Peyer's patch (tissue), 4 donors: ENCODE results near the gene CDH26. TPM values are rescaled to one million over a fixed set of nuclear protein-coding genes. Genes with fewer than 3 reads are reported as not detected.

Experiments
- DNase-seq, 3 donors: peaks; one replicate each; pipeline ENCODE4 v3.0.0-alpha.2; 2017 to 2019
- H3K27ac ChIP-seq, 4 donors: fragments of 200-600 bp; sonication (generic); one replicate each; pipeline ENCODE4 v1.5.1; 2016 to 2019
- H3K27me3 ChIP-seq, 2 donors: fragments of 200-600 bp; sonication (generic); one replicate each; pipeline ENCODE4 v1.5.1; 2019
- H3K36me3 ChIP-seq, 3 donors: fragments of 200-600 bp; sonication (generic); one replicate each; pipeline ENCODE4 v1.5.1; 2016 to 2019
- H3K4me1 ChIP-seq, 4 donors: fragments of 200-600 bp; sonication (generic); one replicate each; pipeline ENCODE4 v1.5.1; 2016 to 2019
- H3K4me3 ChIP-seq, 4 donors: fragments of 200-600 bp; sonication (generic); 1 replicate in 3 of 4; 2 replicates in 1 of 4; pipeline ENCODE4 v1.5.1; 2016 to 2019; ENCODE audit warnings: mild to moderate bottlenecking in 1 of 4
- H3K9me3 ChIP-seq, 4 donors: fragments of 200-600 bp; sonication (generic); one replicate each; pipeline ENCODE4 v1.5.1; 2016 to 2019; ENCODE audit warnings: mild to moderate bottlenecking in 1 of 4
- POLR2A ChIP-seq, 2 donors: fragments of 450-650 bp; IDR thresholded peaks; one replicate each; pipeline ENCODE4 v1.5.1; 2017; ENCODE audit warnings: antibody characterized with exemption in 2 of 2, mild to moderate bottlenecking in 2 of 2, moderate library complexity in 2 of 2
- total RNA-seq, 4 donors: library from RNA; depleted of rRNA; stranded (reverse); fragments of >200 nt; gene quantifications; one replicate each; pipeline ENCODE4 v1.1.0, GENCODE V29; 2016
- TF ChIP-seq, protein P1 (sequence below), 6 experiments: fragments of 450-650 bp in 4 of 6; fragments of 200-600 bp in 2 of 6; sonication (generic) in 1 of 6; IDR thresholded peaks; one replicate each; pipeline ENCODE4 v1.5.1; 2017 to 2019; ENCODE audit warnings: antibody characterized with exemption in 6 of 6, mild to moderate bottlenecking in 3 of 6, moderate library complexity in 1 of 6

Gene CDH26
- total RNA-seq, 4 donors from 2014 or later, result 0.88 to 9.8 (median 2.1) TPM

DNA sequence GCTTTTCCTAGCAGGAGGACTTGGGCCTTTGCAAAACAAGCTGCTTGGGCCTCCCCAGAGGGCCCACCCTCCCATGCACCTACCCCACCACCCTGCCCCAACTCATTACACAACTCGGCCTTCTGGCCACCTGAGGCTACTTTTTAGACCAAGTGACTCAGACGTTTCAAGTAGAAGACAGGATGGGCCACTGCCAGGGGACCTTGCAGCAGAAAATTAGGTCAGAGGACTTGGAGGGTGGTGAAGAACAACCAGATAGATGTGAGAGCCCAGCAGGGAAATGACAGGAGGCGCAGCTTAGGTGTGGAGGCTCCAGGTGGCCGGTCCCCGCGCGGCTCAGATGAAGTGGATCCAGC lies 19.5 kb upstream of the CDH26 start:
- H3K27ac ChIP-seq, result peak overlapping the region in 1 of 4 donors; percentile 93
- peaks cover 0 to 35% (median 14%) of the 10 kb centered on the region in 4 donors for H3K4me1 ChIP-seq
- peak overlapping the region in 2 of 4 donors; percentile 64 to 80 for H3K4me3 ChIP-seq
- TF ChIP-seq, protein P1, sequence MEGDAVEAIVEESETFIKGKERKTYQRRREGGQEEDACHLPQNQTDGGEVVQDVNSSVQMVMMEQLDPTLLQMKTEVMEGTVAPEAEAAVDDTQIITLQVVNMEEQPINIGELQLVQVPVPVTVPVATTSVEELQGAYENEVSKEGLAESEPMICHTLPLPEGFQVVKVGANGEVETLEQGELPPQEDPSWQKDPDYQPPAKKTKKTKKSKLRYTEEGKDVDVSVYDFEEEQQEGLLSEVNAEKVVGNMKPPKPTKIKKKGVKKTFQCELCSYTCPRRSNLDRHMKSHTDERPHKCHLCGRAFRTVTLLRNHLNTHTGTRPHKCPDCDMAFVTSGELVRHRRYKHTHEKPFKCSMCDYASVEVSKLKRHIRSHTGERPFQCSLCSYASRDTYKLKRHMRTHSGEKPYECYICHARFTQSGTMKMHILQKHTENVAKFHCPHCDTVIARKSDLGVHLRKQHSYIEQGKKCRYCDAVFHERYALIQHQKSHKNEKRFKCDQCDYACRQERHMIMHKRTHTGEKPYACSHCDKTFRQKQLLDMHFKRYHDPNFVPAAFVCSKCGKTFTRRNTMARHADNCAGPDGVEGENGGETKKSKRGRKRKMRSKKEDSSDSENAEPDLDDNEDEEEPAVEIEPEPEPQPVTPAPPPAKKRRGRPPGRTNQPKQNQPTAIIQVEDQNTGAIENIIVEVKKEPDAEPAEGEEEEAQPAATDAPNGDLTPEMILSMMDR (IDR thresholded peaks at IDR 0.05), result no peak
- no peak for TF ChIP-seq POLR2A (IDR thresholded peaks at IDR 0.05)
- H3K27me3 ChIP-seq, result no peaks in the 10 kb centered on the region
- no peaks in the 10 kb centered on the region for H3K9me3 ChIP-seq
- DNase-seq, result peak in 1 of 3 donors; percentile 44
- H3K36me3 ChIP-seq, result peaks cover 0 to 13% (median 0%) of the 10 kb centered on the region in 3 donors

DNA sequence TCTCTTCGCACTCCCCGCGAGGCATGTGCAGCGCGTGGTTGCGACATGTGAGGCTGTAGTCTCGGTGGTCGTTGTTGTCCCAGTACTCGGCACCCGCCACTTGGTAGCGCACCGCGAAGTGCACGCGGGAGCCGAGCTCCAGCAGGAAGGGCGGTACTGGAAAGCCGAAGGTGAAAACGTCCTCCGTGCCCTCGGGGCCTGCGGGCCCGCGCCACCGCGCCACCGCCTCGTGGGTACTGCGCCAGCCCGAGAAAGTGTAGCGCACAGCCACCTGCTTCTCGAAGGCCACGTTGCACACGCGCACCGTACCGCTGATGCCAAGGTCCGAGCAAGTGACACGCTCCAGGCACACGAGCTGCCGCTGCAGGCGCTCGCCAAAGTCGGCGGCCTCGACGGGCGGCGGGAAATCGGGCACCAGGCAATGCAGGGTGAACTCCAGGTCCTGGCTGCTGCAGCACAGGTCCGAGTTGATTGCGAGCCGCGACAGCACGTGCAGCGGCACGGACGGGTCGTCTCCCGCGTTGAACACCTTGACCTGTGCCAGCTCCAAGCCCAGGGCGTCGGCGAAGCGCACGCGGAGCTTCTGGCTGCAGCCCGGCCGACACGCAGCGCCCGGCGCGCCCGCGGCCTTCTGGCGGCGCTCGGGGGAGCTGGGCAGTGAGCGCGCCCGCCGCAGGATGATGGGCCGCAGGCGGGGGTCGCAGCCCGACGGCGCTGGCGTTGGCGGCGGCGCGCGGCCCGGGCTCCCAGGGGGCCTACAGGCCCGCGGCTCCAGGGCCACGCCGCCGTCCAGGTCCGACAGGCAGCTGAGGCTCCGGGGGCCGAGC lies 19.0 kb upstream of the CDH26 start:
- peak overlapping the region; percentile 64 to 80 (median 72) for H3K4me3 ChIP-seq
- peaks cover 0 to 35% (median 14%) of the 10 kb centered on the region in 4 donors for H3K4me1 ChIP-seq
- peak in 1 of 3 donors; percentile 49 for DNase-seq
- peak overlapping the region; percentile 88 to 98 (median 95) for H3K27ac ChIP-seq
- H3K27me3 ChIP-seq, result no peaks in the 10 kb centered on the region
- TF ChIP-seq POLR2A (IDR thresholded peaks at IDR 0.05), result no peak
- H3K9me3 ChIP-seq, result no peaks in the 10 kb centered on the region
- peaks cover 0 to 19% (median 0%) of the 10 kb centered on the region in 3 donors for H3K36me3 ChIP-seq

DNA sequence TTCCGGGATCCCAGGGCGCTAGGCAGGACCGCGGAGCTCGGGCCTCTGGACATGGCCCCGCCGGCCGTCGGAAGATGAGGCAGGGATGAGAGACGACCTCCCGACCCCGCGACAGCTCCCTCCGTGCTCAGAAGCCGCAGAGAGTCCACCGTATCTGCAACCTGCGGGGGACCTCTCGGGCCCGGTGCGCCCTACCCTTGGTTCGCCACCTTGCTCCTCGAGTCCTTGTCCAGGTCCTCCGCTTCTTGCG lies 18.4 kb upstream of the CDH26 start:
- H3K4me1 ChIP-seq, result peaks cover 0 to 35% (median 14%) of the 10 kb centered on the region in 4 donors
- peak in 1 of 3 donors; percentile 36 for DNase-seq

DNA sequence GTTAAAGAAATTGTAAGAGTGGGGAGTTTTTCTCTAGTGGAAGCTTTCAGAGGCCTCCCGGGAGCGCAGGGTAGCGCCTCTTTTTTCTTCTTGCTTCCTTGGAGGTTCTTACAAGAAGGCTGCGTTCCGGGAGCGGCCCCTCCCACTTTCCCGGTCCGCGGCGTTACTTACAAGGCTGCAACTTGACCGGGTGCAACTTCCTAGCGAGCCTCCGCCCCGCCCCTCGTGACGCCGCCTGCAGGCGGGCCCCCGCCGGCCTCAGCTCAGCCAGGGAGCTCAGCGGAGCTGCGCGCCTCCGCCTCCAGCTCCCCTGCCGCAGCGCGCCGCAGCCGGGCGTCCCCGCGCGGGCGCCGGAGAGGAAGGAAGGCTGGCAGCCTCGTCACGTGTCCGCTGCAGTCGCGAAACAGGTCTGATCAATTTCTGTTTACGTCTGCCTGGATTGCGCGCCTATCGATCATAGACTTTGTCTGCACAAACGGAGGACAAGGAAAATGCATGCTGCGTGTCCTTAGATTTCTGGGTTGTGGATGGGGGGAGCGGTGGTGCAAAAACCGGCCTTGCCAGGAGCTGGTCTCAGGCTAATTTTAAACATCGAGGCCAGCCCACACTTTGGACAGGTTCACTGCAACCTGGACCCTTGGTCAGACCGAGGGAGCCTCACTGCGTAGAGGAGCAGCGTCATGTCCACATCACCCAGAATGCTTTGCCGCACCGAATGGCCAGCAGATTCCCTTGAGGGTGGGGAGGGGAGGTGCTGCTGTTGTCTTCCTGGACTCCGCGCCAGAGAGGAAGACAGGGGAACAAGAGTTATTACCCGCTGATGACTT lies 17.9 kb upstream of the CDH26 start, which contains the start of the genes FAM217B and PPP1R3D:
FAM217B (plus strand) TSS at position 261 of the 827 bp plus-strand sequence. CDS start 3,555 bp downstream, outside the sequence.
PPP1R3D (minus strand) TSS at position 177 of the 827 bp plus-strand sequence. CDS start 374 bp downstream, outside the sequence.
- Histone ChIP-seq H3K4me3 (peak within 1 kb of the TSS; percentile 64 to 80 (median 72)), H3K27ac (peak within 1 kb of the TSS; percentile 88 to 98 (median 95)), H3K36me3 (peaks cover 0 to 29% (median 0%) of the 10 kb centered on the region in 3 donors), H3K4me1 (peaks cover 0 to 35% (median 14%) of the 10 kb centered on the region in 4 donors), H3K9me3 (no peaks in the 10 kb centered on the region), H3K27me3 (no peaks in the 10 kb centered on the region)
- TF ChIP-seq, protein P1 (IDR thresholded peaks at IDR 0.05), result peak in 3 of 6 experiments; percentile 11 to 33 (median 30)
- peak; percentile 89 to 94 for TF ChIP-seq POLR2A (IDR thresholded peaks at IDR 0.05)
- peak; percentile 97 to 99 (median 99) for DNase-seq

More for the DNA sequence above, 18.4 kb upstream of the CDH26 start:
- Histone ChIP-seq H3K9me3 (no peaks in the 10 kb centered on the region), H3K27me3 (no peaks in the 10 kb centered on the region), H3K36me3 (peaks cover 0 to 24% (median 0%) of the 10 kb centered on the region in 3 donors), H3K4me3 (peak overlapping the region; percentile 64 to 80 (median 72)), H3K27ac (peak overlapping the region; percentile 88 to 98 (median 95))
- TF ChIP-seq POLR2A (IDR thresholded peaks at IDR 0.05), result no peak
- TF ChIP-seq, protein P1 (IDR thresholded peaks at IDR 0.05), result no peak

DNA sequence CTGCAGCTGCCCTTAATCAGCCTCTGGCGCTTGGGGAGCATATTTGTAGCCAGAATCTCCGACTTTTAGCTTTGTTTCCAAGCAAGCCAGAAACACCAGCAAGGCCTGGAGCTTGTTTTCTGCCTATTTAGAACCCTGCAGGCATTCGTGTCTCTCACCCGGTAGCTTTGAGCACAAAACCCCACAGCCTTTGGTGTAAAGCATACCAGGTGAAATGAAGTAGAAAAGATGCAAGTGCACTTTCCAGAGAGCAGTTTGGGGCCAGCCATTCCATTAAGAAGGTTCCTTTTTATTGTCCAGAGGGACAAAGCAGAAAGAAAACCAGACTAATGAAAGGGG lies 17.3 kb upstream of the CDH26 start:
- peaks cover 0 to 31% (median 0%) of the 10 kb centered on the region in 3 donors for H3K36me3 ChIP-seq
- H3K9me3 ChIP-seq, result no peaks in the 10 kb centered on the region
- no peak for DNase-seq
- H3K27ac ChIP-seq, result peak overlapping the region; percentile 88 to 98 (median 95)
- H3K4me3 ChIP-seq, result peak overlapping the region; percentile 64 to 80 (median 72)
- no peaks in the 10 kb centered on the region for H3K27me3 ChIP-seq
- TF ChIP-seq, protein P1 (IDR thresholded peaks at IDR 0.05), result peak in 1 of 6 experiments; percentile 0
- TF ChIP-seq POLR2A (IDR thresholded peaks at IDR 0.05), result no peak
- peaks cover 0 to 35% (median 14%) of the 10 kb centered on the region in 4 donors for H3K4me1 ChIP-seq
